Measurements from ENCODE around the gene P2RY14.

The P2RY14 gene

GRCh38 chr3:151275091-151275490 lies 3.3 kb downstream of the P2RY14 start:
- Histone ChIP-seq H3K9me3 (ENCODE audit: insufficient read depth, low read depth, low read length) (no peaks in the 10 kb centered on the region), H3K4ac (ENCODE audit: low read depth, low read length) (no peak overlapping the region), H3K36me3 (ENCODE audit: control insufficient read depth in 1 of 2, insufficient read depth in 2 of 2, low read length in 2 of 2) (peaks cover 0 to 3% of the 10 kb centered on the region in 2 experiments), H2BK12ac (ENCODE audit: low read length) (no peak overlapping the region), H3K27me3 (ENCODE audit: insufficient read depth, low read length) (no peaks in the 10 kb centered on the region), H3K4me3 (ENCODE audit: low read depth, low read length) (no peak overlapping the region), H3K18ac (ENCODE audit: low read length) (no peak overlapping the region), H2AK5ac (ENCODE audit: low read length) (no peak overlapping the region), H3K23ac (ENCODE audit: low read length) (no peak overlapping the region), H3K27ac (ENCODE audit: low read depth, low read length) (no peak overlapping the region), H2BK120ac (ENCODE audit: insufficient read depth, low read length, poor library complexity) (no peak overlapping the region), H2BK5ac (ENCODE audit: low read depth, low read length, poor library complexity) (no peak overlapping the region), H2AFZ (ENCODE audit: insufficient read depth, low read length, poor library complexity) (no peak overlapping the region), H3K4me1 (ENCODE audit: control insufficient read depth in 1 of 2, insufficient read depth in 2 of 2, low read length in 2 of 2) (no peaks in the 10 kb centered on the region), H3K14ac (ENCODE audit: low read length) (no peak overlapping the region), H4K91ac (ENCODE audit: low read depth, low read length) (no peak overlapping the region), H3K79me2 (ENCODE audit: control insufficient read depth, insufficient read depth, low read length, poor library complexity) (no peaks in the 10 kb centered on the region), H4K12ac (ENCODE audit: low read depth, low read length) (no peak overlapping the region), H3K79me1 (ENCODE audit: low read length) (no peaks in the 10 kb centered on the region), H3K4me2 (ENCODE audit: low read length) (no peak overlapping the region), H4K8ac (ENCODE audit: low read depth, low read length) (no peak overlapping the region), H3K9ac (ENCODE audit: low read length) (no peak overlapping the region)
- DNase-seq: no peak
- no CpG with 5 or more reads among the region's 5 CpGs for WGBS (ENCODE audit: extremely low coverage, insufficient coverage, insufficient read length)

DNA sequence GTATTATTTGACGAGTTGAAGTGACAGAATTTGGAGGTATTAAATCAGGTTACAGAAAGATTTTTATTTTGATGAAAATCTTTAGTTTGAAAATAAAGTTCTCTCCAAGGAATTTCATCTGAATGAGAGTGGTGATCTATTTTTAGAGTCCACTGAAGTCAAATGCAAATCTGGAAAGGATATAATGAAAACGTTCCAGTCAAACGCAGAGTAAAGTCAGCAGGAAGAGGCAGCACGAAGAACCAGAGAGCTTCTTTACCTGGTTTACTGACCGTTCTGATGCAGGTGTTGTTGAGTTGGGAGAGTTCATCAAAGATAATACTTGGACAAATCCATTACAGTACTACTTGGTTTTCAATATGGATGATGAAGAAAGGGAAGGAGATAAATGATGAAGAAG lies 8.7 kb downstream of the P2RY14 start:
- no peaks in the 10 kb centered on the region for H3K9me3 ChIP-seq (ENCODE audit: insufficient read depth, low read depth, low read length)
- no peak overlapping the region for H3K4ac ChIP-seq (ENCODE audit: low read depth, low read length)
- H4K91ac ChIP-seq (ENCODE audit: low read depth, low read length): no peak overlapping the region
- H2BK120ac ChIP-seq (ENCODE audit: insufficient read depth, low read length, poor library complexity): no peak overlapping the region
- H3K9ac ChIP-seq (ENCODE audit: low read length): no peak overlapping the region
- no peak overlapping the region for H2BK12ac ChIP-seq (ENCODE audit: low read length)
- no peak overlapping the region for H3K18ac ChIP-seq (ENCODE audit: low read length)
- H3K14ac ChIP-seq (ENCODE audit: low read length): no peak overlapping the region
- H2AFZ ChIP-seq (ENCODE audit: insufficient read depth, low read length, poor library complexity): no peak overlapping the region
- no peak overlapping the region for H3K4me2 ChIP-seq (ENCODE audit: low read length)
- H2BK5ac ChIP-seq (ENCODE audit: low read depth, low read length, poor library complexity): no peak overlapping the region
- no peaks in the 10 kb centered on the region for H3K4me1 ChIP-seq (ENCODE audit: control insufficient read depth in 1 of 2, insufficient read depth in 2 of 2, low read length in 2 of 2)
- H2AK5ac ChIP-seq (ENCODE audit: low read length): no peak overlapping the region
- no peak overlapping the region for H4K8ac ChIP-seq (ENCODE audit: low read depth, low read length)
- no peaks in the 10 kb centered on the region for H3K79me1 ChIP-seq (ENCODE audit: low read length)
- no peak overlapping the region for H3K23ac ChIP-seq (ENCODE audit: low read length)
- H3K27ac ChIP-seq (ENCODE audit: low read depth, low read length): no peak overlapping the region
- DNase-seq: no peak
- H3K79me2 ChIP-seq (ENCODE audit: control insufficient read depth, insufficient read depth, low read length, poor library complexity): no peaks in the 10 kb centered on the region
- no peak overlapping the region for H3K4me3 ChIP-seq (ENCODE audit: low read depth, low read length)
- no peak overlapping the region for H4K12ac ChIP-seq (ENCODE audit: low read depth, low read length)
- H3K27me3 ChIP-seq (ENCODE audit: insufficient read depth, low read length): no peaks in the 10 kb centered on the region
- no CpG with 5 or more reads among the region's 5 CpGs for WGBS (ENCODE audit: extremely low coverage, insufficient coverage, insufficient read length)
- peaks cover 1% of the 10 kb centered on the region in 2 experiments for H3K36me3 ChIP-seq (ENCODE audit: control insufficient read depth in 1 of 2, insufficient read depth in 2 of 2, low read length in 2 of 2)

GRCh38 chr3:151268267-151269235 lies 9.8 kb downstream of the P2RY14 start:
- no peaks in the 10 kb centered on the region for H3K79me2 ChIP-seq (ENCODE audit: control insufficient read depth, insufficient read depth, low read length, poor library complexity)
- H2BK120ac ChIP-seq (ENCODE audit: insufficient read depth, low read length, poor library complexity): no peak overlapping the region
- WGBS (ENCODE audit: extremely low coverage, insufficient coverage, insufficient read length): no CpG with 5 or more reads among the region's 11 CpGs
- no peak overlapping the region for H3K23ac ChIP-seq (ENCODE audit: low read length)
- no peak overlapping the region for H4K8ac ChIP-seq (ENCODE audit: low read depth, low read length)
- no peak overlapping the region for H4K12ac ChIP-seq (ENCODE audit: low read depth, low read length)
- H3K9me3 ChIP-seq (ENCODE audit: insufficient read depth, low read depth, low read length): no peaks in the 10 kb centered on the region
- no peak overlapping the region for H3K4me3 ChIP-seq (ENCODE audit: low read depth, low read length)
- no peak overlapping the region for H2BK5ac ChIP-seq (ENCODE audit: low read depth, low read length, poor library complexity)
- H3K27me3 ChIP-seq (ENCODE audit: insufficient read depth, low read length): no peaks in the 10 kb centered on the region
- no peak overlapping the region for H2BK12ac ChIP-seq (ENCODE audit: low read length)
- no peak overlapping the region for H3K4ac ChIP-seq (ENCODE audit: low read depth, low read length)
- no peak overlapping the region for H2AK5ac ChIP-seq (ENCODE audit: low read length)
- no peaks in the 10 kb centered on the region for H3K79me1 ChIP-seq (ENCODE audit: low read length)
- H3K18ac ChIP-seq (ENCODE audit: low read length): no peak overlapping the region
- no peaks in the 10 kb centered on the region for H3K4me1 ChIP-seq (ENCODE audit: control insufficient read depth in 1 of 2, insufficient read depth in 2 of 2, low read length in 2 of 2)
- H3K14ac ChIP-seq (ENCODE audit: low read length): no peak overlapping the region
- no peak overlapping the region for H3K27ac ChIP-seq (ENCODE audit: low read depth, low read length)
- no peak overlapping the region for H4K91ac ChIP-seq (ENCODE audit: low read depth, low read length)
- H3K4me2 ChIP-seq (ENCODE audit: low read length): no peak overlapping the region
- no peak overlapping the region for H2AFZ ChIP-seq (ENCODE audit: insufficient read depth, low read length, poor library complexity)
- DNase-seq: no peak
- H3K9ac ChIP-seq (ENCODE audit: low read length): no peak overlapping the region
- H3K36me3 ChIP-seq (ENCODE audit: control insufficient read depth in 1 of 2, insufficient read depth in 2 of 2, low read length in 2 of 2): peaks cover 3% of the 10 kb centered on the region in 2 experiments

GRCh38 chr3:151267066-151267465 lies 11.3 kb downstream of the P2RY14 start:
- H3K4ac ChIP-seq (ENCODE audit: low read depth, low read length): no peak overlapping the region

More at GRCh38 chr3:151267066-151267465, 11.3 kb downstream of the P2RY14 start:
- Histone ChIP-seq H3K27ac (ENCODE audit: low read depth, low read length) (no peak overlapping the region), H2BK5ac (ENCODE audit: low read depth, low read length, poor library complexity) (no peak overlapping the region), H3K23ac (ENCODE audit: low read length) (no peak overlapping the region), H3K27me3 (ENCODE audit: insufficient read depth, low read length) (no peaks in the 10 kb centered on the region), H3K9me3 (ENCODE audit: insufficient read depth, low read depth, low read length) (no peaks in the 10 kb centered on the region), H4K8ac (ENCODE audit: low read depth, low read length) (no peak overlapping the region), H3K4me1 (ENCODE audit: control insufficient read depth in 1 of 2, insufficient read depth in 2 of 2, low read length in 2 of 2) (no peaks in the 10 kb centered on the region), H3K36me3 (ENCODE audit: control insufficient read depth in 1 of 2, insufficient read depth in 2 of 2, low read length in 2 of 2) (peaks cover 5 to 8% of the 10 kb centered on the region in 2 experiments), H3K18ac (ENCODE audit: low read length) (no peak overlapping the region), H3K79me1 (ENCODE audit: low read length) (no peaks in the 10 kb centered on the region), H2BK12ac (ENCODE audit: low read length) (no peak overlapping the region), H4K91ac (ENCODE audit: low read depth, low read length) (no peak overlapping the region), H4K12ac (ENCODE audit: low read depth, low read length) (no peak overlapping the region), H3K14ac (ENCODE audit: low read length) (no peak overlapping the region), H3K79me2 (ENCODE audit: control insufficient read depth, insufficient read depth, low read length, poor library complexity) (no peaks in the 10 kb centered on the region), H2BK120ac (ENCODE audit: insufficient read depth, low read length, poor library complexity) (no peak overlapping the region), H3K4me2 (ENCODE audit: low read length) (no peak overlapping the region), H2AFZ (ENCODE audit: insufficient read depth, low read length, poor library complexity) (no peak overlapping the region), H3K4me3 (ENCODE audit: low read depth, low read length) (no peak overlapping the region), H3K9ac (ENCODE audit: low read length) (no peak overlapping the region), H2AK5ac (ENCODE audit: low read length) (no peak overlapping the region)
- WGBS (ENCODE audit: extremely low coverage, insufficient coverage, insufficient read length): no CpG with 5 or more reads among the region's 1 CpG
- no peak for DNase-seq
